Measurements from ENCODE around the gene NUP188.

Gene NUP188

DNA sequence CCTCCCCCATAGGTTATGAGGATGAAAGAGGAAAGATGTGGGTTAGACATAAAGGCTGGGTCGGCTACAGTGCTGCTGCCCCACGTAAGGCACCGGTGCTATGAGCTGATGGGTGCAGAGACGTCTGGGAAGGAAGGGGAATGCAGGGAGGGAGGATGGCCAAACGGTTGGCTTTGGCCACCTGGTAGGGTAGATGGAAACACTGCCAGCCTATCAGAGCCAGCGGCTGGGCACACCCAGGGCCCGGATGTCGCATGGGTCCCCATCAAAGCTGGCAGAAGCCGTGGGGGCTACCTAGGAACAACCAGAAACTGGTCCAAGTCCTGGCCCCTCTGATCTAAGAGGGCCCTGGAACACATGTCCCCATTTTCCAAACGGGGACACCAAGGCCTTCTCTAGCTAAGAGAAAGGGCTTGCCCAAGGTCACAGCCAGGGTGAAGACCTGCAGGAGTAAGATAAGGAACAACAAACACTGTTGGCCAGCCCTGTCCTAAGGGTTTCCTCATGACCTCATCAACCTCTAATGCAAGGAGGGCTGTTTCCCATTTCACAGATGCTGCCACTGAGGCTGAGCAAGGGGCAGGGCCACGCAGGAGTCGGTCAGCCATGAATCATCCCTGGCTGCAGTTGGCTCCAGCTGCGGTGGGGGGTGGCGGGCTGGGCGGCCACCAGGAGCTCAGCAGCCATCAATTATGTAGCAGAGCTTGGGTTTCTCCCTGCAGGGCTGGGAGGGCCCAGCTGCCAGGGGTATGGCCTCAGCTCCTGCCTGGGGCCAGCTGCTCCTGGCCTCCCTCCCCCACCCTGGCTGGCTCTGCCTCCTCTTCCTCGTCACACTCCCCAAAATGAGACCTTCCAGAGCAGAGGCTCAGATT is 75.8 kb downstream of the NUP188 start (continued):
- TF ChIP-seq, protein P1, sequence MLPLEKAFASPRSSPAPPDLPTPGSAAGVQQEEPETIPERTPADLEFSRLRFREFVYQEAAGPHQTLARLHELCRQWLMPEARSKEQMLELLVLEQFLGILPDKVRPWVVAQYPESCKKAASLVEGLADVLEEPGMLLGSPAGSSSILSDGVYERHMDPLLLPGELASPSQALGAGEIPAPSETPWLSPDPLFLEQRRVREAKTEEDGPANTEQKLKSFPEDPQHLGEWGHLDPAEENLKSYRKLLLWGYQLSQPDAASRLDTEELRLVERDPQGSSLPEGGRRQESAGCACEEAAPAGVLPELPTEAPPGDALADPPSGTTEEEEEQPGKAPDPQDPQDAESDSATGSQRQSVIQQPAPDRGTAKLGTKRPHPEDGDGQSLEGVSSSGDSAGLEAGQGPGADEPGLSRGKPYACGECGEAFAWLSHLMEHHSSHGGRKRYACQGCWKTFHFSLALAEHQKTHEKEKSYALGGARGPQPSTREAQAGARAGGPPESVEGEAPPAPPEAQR (tag by site-specific recombination; IDR thresholded peaks at IDR 0.05), result no peak
- no peak for TF ChIP-seq ZNF791 (tag by site-specific recombination; IDR thresholded peaks at IDR 0.05)
- TF ChIP-seq ZNF658 (tag by site-specific recombination; IDR thresholded peaks at IDR 0.05), result no peak
- TF ChIP-seq REPIN1 (tag by site-specific recombination; IDR thresholded peaks at IDR 0.05; ENCODE audit: low read depth), result no peak
- TF ChIP-seq ZNF426 (tag by site-specific recombination; IDR thresholded peaks at IDR 0.05), result no peak
- TF ChIP-seq ZFP41 (tag by site-specific recombination; IDR thresholded peaks at IDR 0.05; ENCODE audit: borderline replicate concordance), result no peak
- TF ChIP-seq WT1 (tag by site-specific recombination; IDR thresholded peaks at IDR 0.05), result peak; percentile 78
- TF ChIP-seq ZNF37A (tag by site-specific recombination; IDR thresholded peaks at IDR 0.05), result no peak
- TF ChIP-seq TRIM28 (IDR thresholded peaks at IDR 0.05; ENCODE audit: borderline replicate concordance, low read length), result no peak
- no peak for TF ChIP-seq ZNF311 (tag by site-specific recombination; IDR thresholded peaks at IDR 0.05; ENCODE audit: borderline replicate concordance)
- TF ChIP-seq SP2 (tag by site-specific recombination; IDR thresholded peaks at IDR 0.05), result peak; percentile 58
- 0 out of 2 replicates have a peak, but pooled peaks have one; percentile 42 for TF ChIP-seq KLF16 (tag by site-specific recombination; IDR thresholded peaks at IDR 0.05)
- no peak for TF ChIP-seq ZNF776 (tag by site-specific recombination; IDR thresholded peaks at IDR 0.05; ENCODE audit: borderline replicate concordance)
- TF ChIP-seq SCRT2 (tag by site-specific recombination; IDR thresholded peaks at IDR 0.05), result no peak
- no peak for TF ChIP-seq ZFHX2 (tag by site-specific recombination; conservative IDR thresholded peaks at IDR 0.05)
- no peak for TF ChIP-seq ZNF155 (tag by site-specific recombination; IDR thresholded peaks at IDR 0.05)
- TF ChIP-seq, protein P2, sequence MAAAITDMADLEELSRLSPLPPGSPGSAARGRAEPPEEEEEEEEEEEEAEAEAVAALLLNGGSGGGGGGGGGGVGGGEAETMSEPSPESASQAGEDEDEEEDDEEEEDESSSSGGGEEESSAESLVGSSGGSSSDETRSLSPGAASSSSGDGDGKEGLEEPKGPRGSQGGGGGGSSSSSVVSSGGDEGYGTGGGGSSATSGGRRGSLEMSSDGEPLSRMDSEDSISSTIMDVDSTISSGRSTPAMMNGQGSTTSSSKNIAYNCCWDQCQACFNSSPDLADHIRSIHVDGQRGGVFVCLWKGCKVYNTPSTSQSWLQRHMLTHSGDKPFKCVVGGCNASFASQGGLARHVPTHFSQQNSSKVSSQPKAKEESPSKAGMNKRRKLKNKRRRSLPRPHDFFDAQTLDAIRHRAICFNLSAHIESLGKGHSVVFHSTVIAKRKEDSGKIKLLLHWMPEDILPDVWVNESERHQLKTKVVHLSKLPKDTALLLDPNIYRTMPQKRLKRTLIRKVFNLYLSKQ (tag by site-specific recombination; IDR thresholded peaks at IDR 0.05; ENCODE audit: borderline replicate concordance), result no peak
- no peak for TF ChIP-seq ZNF549 (tag by site-specific recombination; IDR thresholded peaks at IDR 0.05)
- peak; percentile 96 for TF ChIP-seq ZSCAN30 (tag by site-specific recombination; IDR thresholded peaks at IDR 0.05)
- peak; percentile 92 for TF ChIP-seq ZIC2 (tag by site-specific recombination; IDR thresholded peaks at IDR 0.05)
- peak; percentile 35; the same call in 1 of the 2 replicates for TF ChIP-seq ZBTB21 (tag by site-specific recombination; IDR thresholded peaks at IDR 0.05)
- no peak for TF ChIP-seq ZBTB48 (tag by site-specific recombination; IDR thresholded peaks at IDR 0.05)
- TF ChIP-seq EGR2 (tag by site-specific recombination; IDR thresholded peaks at IDR 0.05; ENCODE audit: low read depth), result no peak
- no peak for TF ChIP-seq ZNF621 (tag by site-specific recombination; IDR thresholded peaks at IDR 0.05)
- TF ChIP-seq ZNF202 (tag by site-specific recombination; IDR thresholded peaks at IDR 0.05; ENCODE audit: borderline replicate concordance), result no peak
- TF ChIP-seq, protein P3, sequence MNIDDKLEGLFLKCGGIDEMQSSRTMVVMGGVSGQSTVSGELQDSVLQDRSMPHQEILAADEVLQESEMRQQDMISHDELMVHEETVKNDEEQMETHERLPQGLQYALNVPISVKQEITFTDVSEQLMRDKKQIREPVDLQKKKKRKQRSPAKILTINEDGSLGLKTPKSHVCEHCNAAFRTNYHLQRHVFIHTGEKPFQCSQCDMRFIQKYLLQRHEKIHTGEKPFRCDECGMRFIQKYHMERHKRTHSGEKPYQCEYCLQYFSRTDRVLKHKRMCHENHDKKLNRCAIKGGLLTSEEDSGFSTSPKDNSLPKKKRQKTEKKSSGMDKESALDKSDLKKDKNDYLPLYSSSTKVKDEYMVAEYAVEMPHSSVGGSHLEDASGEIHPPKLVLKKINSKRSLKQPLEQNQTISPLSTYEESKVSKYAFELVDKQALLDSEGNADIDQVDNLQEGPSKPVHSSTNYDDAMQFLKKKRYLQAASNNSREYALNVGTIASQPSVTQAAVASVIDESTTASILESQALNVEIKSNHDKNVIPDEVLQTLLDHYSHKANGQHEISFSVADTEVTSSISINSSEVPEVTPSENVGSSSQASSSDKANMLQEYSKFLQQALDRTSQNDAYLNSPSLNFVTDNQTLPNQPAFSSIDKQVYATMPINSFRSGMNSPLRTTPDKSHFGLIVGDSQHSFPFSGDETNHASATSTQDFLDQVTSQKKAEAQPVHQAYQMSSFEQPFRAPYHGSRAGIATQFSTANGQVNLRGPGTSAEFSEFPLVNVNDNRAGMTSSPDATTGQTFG (tag by site-specific recombination; IDR thresholded peaks at IDR 0.05; ENCODE audit: borderline replicate concordance), result no peak
- peak; percentile 81; the same call in 1 of the 2 replicates for TF ChIP-seq KLF7 (tag by site-specific recombination; IDR thresholded peaks at IDR 0.05; ENCODE audit: borderline replicate concordance)
- TF ChIP-seq KLF8 (tag by site-specific recombination; IDR thresholded peaks at IDR 0.05), result no peak
- TF ChIP-seq, protein P4, sequence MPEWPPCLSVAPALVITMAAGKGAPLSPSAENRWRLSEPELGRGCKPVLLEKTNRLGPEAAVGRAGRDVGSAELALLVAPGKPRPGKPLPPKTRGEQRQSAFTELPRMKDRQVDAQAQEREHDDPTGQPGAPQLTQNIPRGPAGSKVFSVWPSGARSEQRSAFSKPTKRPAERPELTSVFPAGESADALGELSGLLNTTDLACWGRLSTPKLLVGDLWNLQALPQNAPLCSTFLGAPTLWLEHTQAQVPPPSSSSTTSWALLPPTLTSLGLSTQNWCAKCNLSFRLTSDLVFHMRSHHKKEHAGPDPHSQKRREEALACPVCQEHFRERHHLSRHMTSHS (tag by site-specific recombination; IDR thresholded peaks at IDR 0.05), result no peak
- TF ChIP-seq ZNF274 (IDR thresholded peaks at IDR 0.05; ENCODE audit: low read length), result no peak
- TF ChIP-seq ZNF274 (tag by site-specific recombination; IDR thresholded peaks at IDR 0.05; ENCODE audit: borderline replicate concordance), result no peak
- no peak for TF ChIP-seq ZNF114 (tag by site-specific recombination; IDR thresholded peaks at IDR 0.05)
- TF ChIP-seq ZFP3 (tag by site-specific recombination; IDR thresholded peaks at IDR 0.05; ENCODE audit: low read depth), result peak; percentile 80
- TF ChIP-seq ZNF121 (tag by site-specific recombination; IDR thresholded peaks at IDR 0.05), result peak; percentile 56; the same call in 1 of the 2 replicates

All from HEK293 (cell line).